Brain pericyte (primary cell): ENCODE measurements around the gene CRADD.
"Not testable (repeated sequence)": the region's sequence is repeated elsewhere in the genome, so short reads cannot be mapped to it uniquely, and the experiment has no call there.

Source experiments
- DNase-seq: peaks from one replicate; pipeline ENCODE4 v3.0.0-alpha.2; 2012; ENCODE audit warnings: low read depth, low spot score

Gene CRADD

GRCh38 chr12:93706387-93706786 lies 29.2 kb downstream of the CRADD start:
- DNase-seq = no peak

- no peak for DNase-seq
Observed at GRCh38 chr12:93706824-93707223, 29.6 kb downstream of the CRADD start.

- DNase-seq = no peak
Observed at GRCh38 chr12:93707836-93708235, 30.7 kb downstream of the CRADD start.

GRCh38 chr12:93708952-93709351 lies 31.8 kb downstream of the CRADD start:
- DNase-seq = no peak

- DNase-seq = no peak
Observed at GRCh38 chr12:93709386-93709785, 32.2 kb downstream of the CRADD start.

DNA sequence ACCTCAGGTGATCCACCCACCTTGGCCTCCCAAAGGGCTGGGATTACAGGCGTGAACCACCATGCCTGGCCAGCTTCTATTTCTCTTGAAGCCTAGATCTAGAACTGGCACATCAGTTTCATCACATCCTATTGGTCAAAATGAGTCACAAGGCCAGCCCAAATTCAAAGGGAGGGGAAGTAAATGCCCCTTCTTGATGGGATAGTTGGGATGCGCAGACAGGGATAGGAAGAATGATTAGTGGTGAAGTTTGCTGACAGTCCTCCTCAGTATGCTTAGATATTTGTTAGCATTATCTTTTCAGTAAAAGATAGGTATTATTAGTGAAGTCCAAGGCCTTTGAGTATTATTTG lies 33.4 kb downstream of the CRADD start:
- DNase-seq = no peak

GRCh38 chr12:93711502-93711901 lies 34.3 kb downstream of the CRADD start:
- not testable (repeated sequence) for DNase-seq

- no peak for DNase-seq
Observed at GRCh38 chr12:93712200-93712599, 35.0 kb downstream of the CRADD start.

GRCh38 chr12:93713060-93713459 lies 35.9 kb downstream of the CRADD start:
- DNase-seq = no peak

DNA sequence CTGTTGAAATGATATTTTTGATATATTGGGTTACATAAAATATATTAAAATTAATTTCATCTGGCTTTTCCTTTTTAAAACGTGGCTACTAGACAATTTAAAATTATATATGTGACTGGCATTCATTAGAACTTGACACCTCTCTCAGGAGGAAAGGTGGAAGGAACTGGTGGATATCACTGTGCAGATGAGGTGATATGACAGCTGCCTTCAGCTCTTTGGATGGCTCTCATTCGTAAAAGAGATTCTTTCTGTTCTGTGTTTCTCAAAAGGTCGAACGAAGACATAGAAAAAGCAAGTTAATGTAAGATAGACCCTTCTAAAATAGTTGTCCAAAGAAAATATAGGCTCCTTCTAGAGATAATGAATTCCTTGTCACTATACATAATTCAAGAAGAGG lies 36.6 kb downstream of the CRADD start:
- no peak for DNase-seq

- DNase-seq = no peak
Observed at GRCh38 chr12:93714382-93714781, 37.2 kb downstream of the CRADD start.

DNA sequence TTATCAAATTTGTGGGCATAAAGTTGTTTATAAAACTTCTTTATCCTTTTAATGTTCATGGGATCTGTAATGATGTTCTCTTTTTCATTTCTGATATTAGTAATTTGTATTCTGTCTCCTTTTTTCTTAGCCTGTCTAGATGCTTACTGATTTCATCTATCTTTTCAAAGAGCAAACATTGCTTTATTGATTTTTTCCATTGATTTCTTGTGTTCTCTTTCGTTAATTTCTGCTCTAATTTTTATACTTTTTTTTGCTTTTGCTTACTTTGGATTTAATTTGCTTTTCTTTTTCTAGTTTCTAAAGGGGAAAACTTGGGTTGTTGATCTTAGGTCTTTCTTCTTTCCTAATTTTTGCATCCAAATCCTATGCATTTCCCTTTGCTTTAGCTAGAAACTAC lies 42.5 kb downstream of the CRADD start:
- no peak for DNase-seq

DNA sequence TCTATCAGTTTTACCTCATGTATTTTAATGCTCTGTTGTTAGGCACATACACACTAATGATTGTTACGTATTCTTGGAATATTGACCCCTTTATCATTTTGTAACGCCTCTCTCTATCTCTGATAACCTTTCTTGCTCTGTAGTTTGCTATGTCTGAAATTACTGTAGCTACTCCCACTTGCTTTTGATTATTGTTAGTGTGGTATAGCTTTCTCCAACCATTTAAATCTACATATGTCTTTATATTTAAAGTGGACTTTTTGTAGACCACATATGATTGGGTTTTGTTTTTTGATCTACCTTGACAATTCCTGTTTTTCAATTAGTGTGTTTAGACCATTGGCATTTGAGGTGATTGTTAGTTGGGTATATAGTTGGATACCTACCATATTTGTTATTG lies 43.4 kb downstream of the CRADD start:
- no peak for DNase-seq

- no peak for DNase-seq
Observed at GRCh38 chr12:93722179-93722578, 45.0 kb downstream of the CRADD start.

DNA sequence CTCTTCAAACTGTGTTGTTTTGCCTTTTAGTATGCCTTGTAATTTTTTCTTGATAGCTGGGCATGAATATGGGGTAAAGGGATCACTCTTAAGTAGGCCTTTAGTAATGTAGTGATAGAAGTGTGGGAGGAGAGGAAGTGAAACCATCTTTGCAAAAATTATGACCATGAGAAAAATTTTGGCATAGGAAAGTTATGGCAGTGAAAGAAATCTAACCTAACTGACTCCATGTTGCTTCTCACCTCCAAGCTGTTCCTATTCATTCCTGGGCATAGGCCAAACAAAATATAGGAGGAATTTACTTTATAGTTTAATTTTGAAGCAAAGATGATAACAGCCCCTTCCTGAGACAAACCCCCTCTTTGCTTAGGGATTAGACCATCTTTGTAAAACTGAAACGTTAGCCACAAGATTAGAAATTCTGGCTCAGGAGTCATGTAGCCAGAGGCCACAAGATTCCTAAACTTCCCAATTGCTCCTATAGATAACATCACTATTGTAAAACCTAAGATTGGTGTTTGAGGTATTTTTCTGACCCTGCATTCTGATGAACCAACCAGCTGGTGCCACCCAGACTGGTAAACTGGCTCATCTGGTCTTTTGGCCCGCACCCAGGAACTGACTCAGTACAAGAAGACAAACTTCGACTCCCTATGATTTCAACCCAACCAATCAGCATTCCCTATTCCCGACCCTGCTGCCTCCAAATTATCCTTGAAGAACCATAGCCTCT lies 45.8 kb downstream of the CRADD start:
- no peak for DNase-seq

GRCh38 chr12:93723568-93723930 lies 46.4 kb downstream of the CRADD start:
- DNase-seq = no peak

- no peak for DNase-seq
Observed at GRCh38 chr12:93725531-93725930, 48.4 kb downstream of the CRADD start.

DNA sequence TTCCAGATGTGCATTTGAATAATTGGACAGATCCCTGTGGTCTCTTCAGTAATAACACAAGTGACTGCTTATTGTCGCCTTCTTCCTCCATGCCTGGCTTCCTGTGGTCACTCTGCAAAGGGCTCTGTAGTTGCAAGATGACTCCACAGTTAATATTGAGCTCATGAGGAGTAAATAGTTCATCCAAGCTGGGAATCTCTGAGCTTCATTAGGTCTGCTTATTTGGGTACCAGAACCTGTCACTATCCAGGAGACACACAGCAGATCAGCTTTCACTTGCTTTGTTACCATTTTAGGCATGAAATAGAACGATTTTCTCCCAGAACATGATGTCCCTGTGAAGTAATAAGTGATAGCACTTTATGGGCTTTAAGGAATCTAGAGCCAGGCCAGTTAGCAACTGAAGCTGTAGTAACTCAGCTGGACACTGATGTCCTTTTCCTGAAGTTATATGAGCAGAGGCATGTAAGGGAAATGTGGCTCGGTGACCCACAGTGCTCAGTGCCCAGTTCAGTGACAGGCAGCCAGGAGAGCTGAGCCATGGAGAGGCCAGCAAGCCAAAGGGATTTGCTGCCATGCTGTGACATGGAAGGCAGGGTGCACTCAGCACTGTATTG lies 50.1 kb downstream of the CRADD start:
- DNase-seq = no peak

- no peak for DNase-seq
Observed at GRCh38 chr12:93727911-93728310, 50.7 kb downstream of the CRADD start.

DNA sequence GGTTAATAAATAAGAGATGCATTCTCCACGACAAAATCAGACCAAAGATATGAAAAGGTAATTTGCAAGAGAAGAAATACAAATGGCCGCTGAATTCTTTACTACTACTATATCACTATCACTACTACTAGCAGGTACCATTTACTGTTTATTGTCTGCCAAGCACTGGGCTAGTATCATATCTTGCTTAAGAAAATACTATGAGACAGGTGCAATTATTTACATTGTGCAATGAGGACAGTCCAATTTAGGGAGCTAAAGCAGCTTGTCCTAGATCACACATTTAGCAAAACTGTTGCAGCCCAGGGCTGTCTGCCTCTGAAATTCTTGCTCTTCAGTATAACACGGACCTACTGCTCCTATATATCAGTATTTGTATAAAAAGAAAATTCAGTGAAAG lies 52.8 kb downstream of the CRADD start:
- DNase-seq = no peak

DNA sequence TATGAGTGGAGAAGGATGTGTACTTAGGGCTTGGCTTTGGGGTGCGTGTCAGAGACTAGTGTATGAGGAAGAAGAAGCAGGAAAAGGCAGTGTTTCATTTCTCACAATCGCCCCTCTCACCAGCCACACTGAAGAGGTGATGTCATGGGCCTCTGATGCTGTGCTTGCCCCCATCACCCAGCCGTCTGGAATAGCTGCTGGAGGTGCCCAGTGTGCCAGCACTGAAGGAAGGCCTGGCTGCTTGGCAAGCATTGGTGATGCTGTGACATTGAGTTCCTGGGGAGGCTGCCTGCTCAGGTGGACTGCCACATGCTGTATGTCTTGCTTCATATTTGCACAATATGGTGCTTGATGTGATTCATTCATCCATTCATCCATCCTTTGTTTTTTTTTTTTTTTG lies 56.2 kb downstream of the CRADD start:
- DNase-seq = no peak

GRCh38 chr12:93733928-93734327 lies 56.8 kb downstream of the CRADD start:
- no peak for DNase-seq

- no peak for DNase-seq
Observed at GRCh38 chr12:93734784-93735183, 57.6 kb downstream of the CRADD start.
